ENCODE data around the gene ZNF787. TPM values are rescaled to one million over a fixed set of nuclear protein-coding genes. Genes with fewer than 3 reads are reported as not detected.

Gene ZNF787
- total and polyA plus RNA-seq, 10 of the 15 experiments (the other 5 are each of a cell fraction or from before 2014, with no cell fraction given), result 0.23 to 39.9 (median 4.1) TPM

GRCh38 chr19:56106993-56107392 is 14.1 kb downstream of the ZNF787 start:
- Histone ChIP-seq H3K4me2 (ENCODE audit: control insufficient read depth, insufficient read depth) (no peak overlapping the region), H3K27me3 (replicated peaks in 1 of 2; ENCODE audit: control insufficient read depth in 2 of 2, insufficient read depth in 2 of 2, low read length in 1 of 2) (no peaks in the 10 kb centered on the region), H4K20me1 (ENCODE audit: control insufficient read depth, insufficient read depth) (no peaks in the 10 kb centered on the region; the same call in 1 of the 2 replicates), H3K4me3 (no peak overlapping the region), H3K79me2 (ENCODE audit: control insufficient read depth, insufficient read depth, low read length) (peaks cover 64% of the 10 kb centered on the region), H3K9me3 (replicated peaks; ENCODE audit: control insufficient read depth, insufficient read depth, low read length) (no peaks in the 10 kb centered on the region), H3K36me3 (ENCODE audit: control insufficient read depth in 2 of 2, insufficient read depth in 2 of 2, low read length in 1 of 2) (peaks cover 0 to 14% of the 10 kb centered on the region in 2 experiments; a peak in 3 of 4 replicates), H2AFZ (ENCODE audit: control insufficient read depth, low read depth, low read length) (no peak overlapping the region), H3K9ac (ENCODE audit: control insufficient read depth, insufficient read depth, low read length) (no peak overlapping the region), H3K4me1 (ENCODE audit: control insufficient read depth, insufficient read depth, low read length) (peaks cover 30% of the 10 kb centered on the region), H3K27ac (ENCODE audit: control insufficient read depth, insufficient read depth) (no peak overlapping the region)
- TF ChIP-seq IKZF1 (conservative IDR thresholded peaks at IDR 0.05) (no peak), BCL11A (IDR thresholded peaks at IDR 0.05; ENCODE audit: low read depth, low read length) (no peak), ZBTB33 (IDR thresholded peaks at IDR 0.05) (no peak)
- ATAC-seq, result no peak
- ChIA-PET CTCF (no interaction called here), POLR2A (no interaction called here), RAD21 (ENCODE audit: unreplicated experiment) (no interaction called here), SMC1A (ENCODE audit: uncharacterized antibody, unreplicated experiment) (no interaction called here)
- DNase-seq (ENCODE audit: low read depth, low spot score), result no peak
- no peak for FAIRE-seq
- intact Hi-C loops (cut with micrococcal nuclease; ENCODE audit: unreplicated experiment) (no loop called here), in situ Hi-C loops (cut with MboI) (no loop called here)
- no TSS peak for BruUV-seq (replicated peaks)
- WGBS (ENCODE audit: insufficient coverage, insufficient replicate concordance, low lambda C conversion rate, missing lambda C conversion rate), result 95% methylated on average over 11 of the region's 11 CpGs

- Histone ChIP-seq H3K36me3 (ENCODE audit: control insufficient read depth in 2 of 2, insufficient read depth in 2 of 2, low read length in 1 of 2) (peaks cover 0 to 14% of the 10 kb centered on the region in 2 experiments; a peak in 3 of 4 replicates), H3K9ac (ENCODE audit: control insufficient read depth, insufficient read depth, low read length) (no peak overlapping the region), H3K4me3 (no peak overlapping the region), H3K27me3 (replicated peaks in 1 of 2; ENCODE audit: control insufficient read depth in 2 of 2, insufficient read depth in 2 of 2, low read length in 1 of 2) (no peaks in the 10 kb centered on the region), H3K4me1 (ENCODE audit: control insufficient read depth, insufficient read depth, low read length) (peaks cover 24% of the 10 kb centered on the region), H3K4me2 (ENCODE audit: control insufficient read depth, insufficient read depth) (no peak overlapping the region), H2AFZ (ENCODE audit: control insufficient read depth, low read depth, low read length) (no peak overlapping the region), H3K27ac (ENCODE audit: control insufficient read depth, insufficient read depth) (no peak overlapping the region), H3K79me2 (ENCODE audit: control insufficient read depth, insufficient read depth, low read length) (peaks cover 58% of the 10 kb centered on the region), H4K20me1 (ENCODE audit: control insufficient read depth, insufficient read depth) (no peaks in the 10 kb centered on the region; the same call in 1 of the 2 replicates), H3K9me3 (replicated peaks; ENCODE audit: control insufficient read depth, insufficient read depth, low read length) (no peaks in the 10 kb centered on the region)
- DNase-seq (ENCODE audit: low read depth, low spot score) (no peak), FAIRE-seq (no peak), ATAC-seq (no peak)
- no TSS peak for BruUV-seq (replicated peaks)
- POLR2A ChIA-PET, result no interaction called here
- in situ Hi-C loops (cut with MboI), result no loop called here
- RAD21 ChIA-PET (ENCODE audit: unreplicated experiment), result no interaction called here
- SMC1A ChIA-PET (ENCODE audit: uncharacterized antibody, unreplicated experiment), result no interaction called here
- CTCF ChIA-PET, result no interaction called here
- intact Hi-C loops (cut with micrococcal nuclease; ENCODE audit: unreplicated experiment), result no loop called here
- 95% methylated on average over 27 of the region's 27 CpGs for WGBS (ENCODE audit: insufficient coverage, insufficient replicate concordance, low lambda C conversion rate, missing lambda C conversion rate)
- TF ChIP-seq IRF4 (IDR thresholded peaks at IDR 0.05; ENCODE audit: low read depth, low read length), result no peak
- TF ChIP-seq PAX8 (IDR thresholded peaks at IDR 0.05), result no peak
- no peak for TF ChIP-seq EGR1 (IDR thresholded peaks at IDR 0.05; ENCODE audit: borderline replicate concordance in 1 of 2, low read depth in 2 of 2, low read length in 2 of 2)
- TF ChIP-seq SPI1 (IDR thresholded peaks at IDR 0.05; ENCODE audit: borderline replicate concordance, insufficient read depth, low read depth, low read length), result no peak
- TF ChIP-seq SUZ12 (IDR thresholded peaks at IDR 0.05; ENCODE audit: unreplicated experiment), result no peak
- no peak for TF ChIP-seq MEF2B (IDR thresholded peaks at IDR 0.05; ENCODE audit: partially characterized antibody, poor library complexity, severe bottlenecking)
- TF ChIP-seq RAD51 (IDR thresholded peaks at IDR 0.05), result no peak
- no peak for TF ChIP-seq STAT1 (conservative IDR thresholded peaks at IDR 0.05)
- no peak for TF ChIP-seq CBX3 (IDR thresholded peaks at IDR 0.05; ENCODE audit: borderline replicate concordance, low read depth)
- TF ChIP-seq DPF2 (IDR thresholded peaks at IDR 0.05), result no peak
- no peak for TF ChIP-seq RAD21 (IDR thresholded peaks at IDR 0.05; ENCODE audit: insufficient read depth, low read depth, low read length)
- TF ChIP-seq MYB (IDR thresholded peaks at IDR 0.05; ENCODE audit: borderline replicate concordance, low read depth, low read length), result no peak
- TF ChIP-seq RBBP5 (conservative IDR thresholded peaks at IDR 0.05), result no peak
- TF ChIP-seq SMAD5 (IDR thresholded peaks at IDR 0.05; ENCODE audit: low read depth), result no peak
- no peak for TF ChIP-seq MTA2 (IDR thresholded peaks at IDR 0.05; ENCODE audit: low read depth)
These were observed 14.7 kb downstream of the ZNF787 start for GRCh38 chr19:56106397-56106849.

All from GM12878 (cell line).